Measurements from ENCODE around the gene ZNF683. TPM values are rescaled to one million over a fixed set of nuclear protein-coding genes. Genes with fewer than 3 reads are reported as not detected.

The ZNF683 gene
- total and polyA plus RNA-seq, 9 of the 15 experiments (the other 6 are each of a cell fraction or from before 2014, with no cell fraction given): not detected

DNA sequence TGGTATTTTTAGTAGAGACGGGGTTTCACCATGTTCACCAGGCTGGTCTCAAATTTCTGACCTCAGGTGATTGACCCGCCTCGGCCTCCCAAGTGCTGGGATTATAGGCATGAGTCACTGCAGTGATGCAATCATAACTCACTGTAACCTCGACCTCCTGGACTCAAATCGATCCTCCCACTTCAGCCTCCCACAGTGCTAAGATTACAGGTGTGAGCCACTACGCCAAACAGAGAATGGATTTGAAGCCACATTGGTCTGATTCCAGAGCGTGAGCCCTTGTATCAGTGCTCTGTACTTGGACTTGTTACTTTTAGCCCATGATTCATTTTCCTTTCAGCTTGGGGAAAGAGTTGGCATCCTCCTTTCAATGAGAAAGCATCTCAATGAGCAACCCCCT is 14.9 kb upstream of the ZNF683 start (continued):
- TF ChIP-seq, protein P1, sequence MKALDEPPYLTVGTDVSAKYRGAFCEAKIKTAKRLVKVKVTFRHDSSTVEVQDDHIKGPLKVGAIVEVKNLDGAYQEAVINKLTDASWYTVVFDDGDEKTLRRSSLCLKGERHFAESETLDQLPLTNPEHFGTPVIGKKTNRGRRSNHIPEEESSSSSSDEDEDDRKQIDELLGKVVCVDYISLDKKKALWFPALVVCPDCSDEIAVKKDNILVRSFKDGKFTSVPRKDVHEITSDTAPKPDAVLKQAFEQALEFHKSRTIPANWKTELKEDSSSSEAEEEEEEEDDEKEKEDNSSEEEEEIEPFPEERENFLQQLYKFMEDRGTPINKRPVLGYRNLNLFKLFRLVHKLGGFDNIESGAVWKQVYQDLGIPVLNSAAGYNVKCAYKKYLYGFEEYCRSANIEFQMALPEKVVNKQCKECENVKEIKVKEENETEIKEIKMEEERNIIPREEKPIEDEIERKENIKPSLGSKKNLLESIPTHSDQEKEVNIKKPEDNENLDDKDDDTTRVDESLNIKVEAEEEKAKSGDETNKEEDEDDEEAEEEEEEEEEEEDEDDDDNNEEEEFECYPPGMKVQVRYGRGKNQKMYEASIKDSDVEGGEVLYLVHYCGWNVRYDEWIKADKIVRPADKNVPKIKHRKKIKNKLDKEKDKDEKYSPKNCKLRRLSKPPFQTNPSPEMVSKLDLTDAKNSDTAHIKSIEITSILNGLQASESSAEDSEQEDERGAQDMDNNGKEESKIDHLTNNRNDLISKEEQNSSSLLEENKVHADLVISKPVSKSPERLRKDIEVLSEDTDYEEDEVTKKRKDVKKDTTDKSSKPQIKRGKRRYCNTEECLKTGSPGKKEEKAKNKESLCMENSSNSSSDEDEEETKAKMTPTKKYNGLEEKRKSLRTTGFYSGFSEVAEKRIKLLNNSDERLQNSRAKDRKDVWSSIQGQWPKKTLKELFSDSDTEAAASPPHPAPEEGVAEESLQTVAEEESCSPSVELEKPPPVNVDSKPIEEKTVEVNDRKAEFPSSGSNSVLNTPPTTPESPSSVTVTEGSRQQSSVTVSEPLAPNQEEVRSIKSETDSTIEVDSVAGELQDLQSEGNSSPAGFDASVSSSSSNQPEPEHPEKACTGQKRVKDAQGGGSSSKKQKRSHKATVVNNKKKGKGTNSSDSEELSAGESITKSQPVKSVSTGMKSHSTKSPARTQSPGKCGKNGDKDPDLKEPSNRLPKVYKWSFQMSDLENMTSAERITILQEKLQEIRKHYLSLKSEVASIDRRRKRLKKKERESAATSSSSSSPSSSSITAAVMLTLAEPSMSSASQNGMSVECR (CRISPR knock-in tag; IDR thresholded peaks at IDR 0.05): peak; percentile 16; the same call in 1 of the 2 replicates
- no peak for TF ChIP-seq LARP7 (IDR thresholded peaks at IDR 0.05)
- TF ChIP-seq ZNF184 (CRISPR knock-in tag; IDR thresholded peaks at IDR 0.05): no peak
- no peak for TF ChIP-seq ZNF324 (CRISPR knock-in tag; IDR thresholded peaks at IDR 0.05)
- TF ChIP-seq ZEB2 (IDR thresholded peaks at IDR 0.05): peak; percentile 92; the same call in 1 of the 2 replicates
- TF ChIP-seq RBM34 (IDR thresholded peaks at IDR 0.05; ENCODE audit: borderline replicate concordance, insufficient read depth, low read length): no peak
- no peak for TF ChIP-seq ZNF79 (CRISPR knock-in tag; IDR thresholded peaks at IDR 0.05; ENCODE audit: low read depth)
- TF ChIP-seq HDAC2 (IDR thresholded peaks at IDR 0.05): peak; percentile 95
- TF ChIP-seq, protein P2, sequence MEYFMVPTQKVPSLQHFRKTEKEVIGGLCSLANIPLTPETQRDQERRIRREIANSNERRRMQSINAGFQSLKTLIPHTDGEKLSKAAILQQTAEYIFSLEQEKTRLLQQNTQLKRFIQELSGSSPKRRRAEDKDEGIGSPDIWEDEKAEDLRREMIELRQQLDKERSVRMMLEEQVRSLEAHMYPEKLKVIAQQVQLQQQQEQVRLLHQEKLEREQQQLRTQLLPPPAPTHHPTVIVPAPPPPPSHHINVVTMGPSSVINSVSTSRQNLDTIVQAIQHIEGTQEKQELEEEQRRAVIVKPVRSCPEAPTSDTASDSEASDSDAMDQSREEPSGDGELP (CRISPR knock-in tag; IDR thresholded peaks at IDR 0.05; ENCODE audit: borderline replicate concordance): peak; percentile 53
- TF ChIP-seq RHOXF2B (CRISPR knock-in tag; conservative IDR thresholded peaks at IDR 0.05): no peak
- TF ChIP-seq NR2C1 (IDR thresholded peaks at IDR 0.05): 0 out of 2 replicates have a peak, but pooled peaks have one; percentile 33
- TF ChIP-seq NR2C1 (tag; IDR thresholded peaks at IDR 0.05): peak; percentile 87
- TF ChIP-seq RCOR1 (IDR thresholded peaks at IDR 0.05; ENCODE audit: borderline replicate concordance in 1 of 2, low read depth in 2 of 2, low read length in 2 of 2): peak; percentile 61 to 97; a peak in 3 of 4 replicates
- TF ChIP-seq RBM39 (optimal IDR thresholded peaks at IDR 0.05; ENCODE audit: low read depth, low read length): no peak
- no peak for TF ChIP-seq ZNF586 (CRISPR knock-in tag; conservative IDR thresholded peaks at IDR 0.05)
- TF ChIP-seq JUN (IDR thresholded peaks at IDR 0.05; ENCODE audit: borderline replicate concordance, low read depth, low read length): peak; percentile 97
- peak; percentile 97 for TF ChIP-seq JUN (CRISPR knock-in tag; IDR thresholded peaks at IDR 0.05; ENCODE audit: borderline replicate concordance)
- TF ChIP-seq ZNF311 (CRISPR knock-in tag; IDR thresholded peaks at IDR 0.05): no peak
- no peak for TF ChIP-seq ATF1 (CRISPR knock-in tag; IDR thresholded peaks at IDR 0.05)
- TF ChIP-seq ATF1 (tag; IDR thresholded peaks at IDR 0.05): peak; percentile 41
- no peak for TF ChIP-seq NCOA4 (IDR thresholded peaks at IDR 0.05; ENCODE audit: partially characterized antibody)
- no peak for TF ChIP-seq ZNF354B (CRISPR knock-in tag; IDR thresholded peaks at IDR 0.05)
- peak; percentile 67; the same call in 1 of the 2 replicates for TF ChIP-seq DMBX1 (CRISPR knock-in tag; IDR thresholded peaks at IDR 0.05; ENCODE audit: borderline replicate concordance)
- TF ChIP-seq GTF2E2 (tag; IDR thresholded peaks at IDR 0.05): no peak
- TF ChIP-seq EGR1 (conservative IDR thresholded peaks at IDR 0.05): peak; percentile 68
- TF ChIP-seq, protein P3, sequence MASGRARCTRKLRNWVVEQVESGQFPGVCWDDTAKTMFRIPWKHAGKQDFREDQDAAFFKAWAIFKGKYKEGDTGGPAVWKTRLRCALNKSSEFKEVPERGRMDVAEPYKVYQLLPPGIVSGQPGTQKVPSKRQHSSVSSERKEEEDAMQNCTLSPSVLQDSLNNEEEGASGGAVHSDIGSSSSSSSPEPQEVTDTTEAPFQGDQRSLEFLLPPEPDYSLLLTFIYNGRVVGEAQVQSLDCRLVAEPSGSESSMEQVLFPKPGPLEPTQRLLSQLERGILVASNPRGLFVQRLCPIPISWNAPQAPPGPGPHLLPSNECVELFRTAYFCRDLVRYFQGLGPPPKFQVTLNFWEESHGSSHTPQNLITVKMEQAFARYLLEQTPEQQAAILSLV (tag; IDR thresholded peaks at IDR 0.05): peak; percentile 89
- no peak for TF ChIP-seq ZSCAN29 (IDR thresholded peaks at IDR 0.05)
- 0 out of 2 replicates have a peak, but pooled peaks have one; percentile 19 for TF ChIP-seq TAL1 (IDR thresholded peaks at IDR 0.05)
- peak; percentile 99 for TF ChIP-seq KDM1A (IDR thresholded peaks at IDR 0.05)
